Activated T-cell treated with anti-CD3 and anti-CD28 coated beads, Interleukin-2, amount 50 U/mL, for 24 hours (primary cell): ENCODE data around the gene APPBP2.
"Not testable (repeated sequence)": the region's sequence is repeated elsewhere in the genome, so short reads cannot be mapped to it uniquely, and the experiment has no call there.

Experiments used
- DNase-seq: peaks from one replicate; pipeline ENCODE4 v3.0.0-alpha.2; 2020
- H3K27ac Mint-ChIP-seq: 2 replicates; pipeline ENCODE4 v1.8.0; 2020; ENCODE audit warnings: mild to moderate bottlenecking, mixed read lengths
- H3K27me3 Mint-ChIP-seq: 2 replicates; pipeline ENCODE4 v1.8.0; 2020; ENCODE audit warnings: mixed read lengths
- H3K36me3 Mint-ChIP-seq: 2 replicates; pipeline ENCODE4 v1.8.0; 2020; ENCODE audit warnings: low read depth, mixed read lengths
- H3K4me1 Mint-ChIP-seq: 2 replicates; pipeline ENCODE4 v1.8.0; 2020; ENCODE audit warnings: low read depth, mixed read lengths
- H3K4me3 Mint-ChIP-seq: 2 replicates; pipeline ENCODE4 v1.8.0; 2020; ENCODE audit warnings: mild to moderate bottlenecking, moderate library complexity, mixed read lengths
- H3K9me3 Mint-ChIP-seq: 2 replicates; pipeline ENCODE4 v1.8.0; 2020; ENCODE audit warnings: mixed read lengths

Gene APPBP2

DNA sequence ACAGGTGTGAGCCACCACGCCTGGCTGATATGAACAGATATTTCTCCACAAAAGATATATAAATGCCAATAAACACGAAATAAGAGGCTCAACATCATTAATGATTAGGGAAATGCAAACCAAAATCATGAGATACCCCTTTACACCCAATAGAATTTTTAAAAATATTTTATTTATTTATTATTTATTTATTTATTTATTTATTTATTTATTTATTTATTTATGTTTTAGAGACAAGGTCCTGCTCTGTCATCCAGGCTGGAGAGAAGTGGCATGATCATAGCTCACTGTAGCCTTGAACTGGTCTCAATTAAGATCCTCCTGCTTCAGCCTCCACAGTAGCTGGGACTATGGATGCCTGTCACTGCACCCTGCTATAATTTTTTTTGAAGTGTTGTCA is 30.8 kb downstream of the APPBP2 start:
- Mint-ChIP-seq H3K27me3 (no peaks in the 10 kb centered on the region), H3K27ac (no peak overlapping the region), H3K36me3 (peaks cover 91% of the 10 kb centered on the region), H3K4me1 (peaks cover 1% of the 10 kb centered on the region), H3K4me3 (no peak overlapping the region), H3K9me3 (peaks cover 17% of the 10 kb centered on the region)
- DNase-seq = no peak

- H3K4me3 Mint-ChIP-seq = no peak overlapping the region
- H3K4me1 Mint-ChIP-seq = no peaks in the 10 kb centered on the region
- no peak overlapping the region for H3K27ac Mint-ChIP-seq
- no peak for DNase-seq
- no peaks in the 10 kb centered on the region for H3K27me3 Mint-ChIP-seq
- peaks cover 17% of the 10 kb centered on the region for H3K9me3 Mint-ChIP-seq
- peaks cover 87% of the 10 kb centered on the region for H3K36me3 Mint-ChIP-seq
Measured at GRCh38 chr17:60493847-60494321, 32.2 kb downstream of the APPBP2 start.

DNA sequence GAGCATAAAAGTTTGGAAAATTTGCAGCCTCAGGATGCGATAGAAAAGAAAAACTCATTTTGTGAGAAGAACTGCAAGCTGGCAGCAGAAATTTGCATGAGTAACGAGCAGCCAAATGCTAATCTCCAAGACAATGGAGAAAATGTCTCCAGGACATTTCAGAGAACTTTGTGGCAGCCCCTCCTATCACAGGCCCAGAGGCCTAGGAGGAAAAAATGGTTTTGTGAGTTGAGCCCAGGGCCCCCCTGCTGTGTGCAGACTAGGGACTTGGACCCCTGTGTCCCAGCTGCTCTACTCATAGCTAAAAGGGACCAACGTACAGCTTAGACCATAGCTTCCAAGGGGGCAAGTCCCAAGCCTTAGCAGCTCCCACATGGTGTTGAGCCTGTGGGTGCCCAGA is 34.3 kb downstream of the APPBP2 start:
- no peaks in the 10 kb centered on the region for H3K27me3 Mint-ChIP-seq
- no peak overlapping the region for H3K4me3 Mint-ChIP-seq
- H3K27ac Mint-ChIP-seq = no peak overlapping the region
- no peaks in the 10 kb centered on the region for H3K4me1 Mint-ChIP-seq
- no peak for DNase-seq
- peaks cover 17% of the 10 kb centered on the region for H3K9me3 Mint-ChIP-seq
- peaks cover 82% of the 10 kb centered on the region for H3K36me3 Mint-ChIP-seq

DNA sequence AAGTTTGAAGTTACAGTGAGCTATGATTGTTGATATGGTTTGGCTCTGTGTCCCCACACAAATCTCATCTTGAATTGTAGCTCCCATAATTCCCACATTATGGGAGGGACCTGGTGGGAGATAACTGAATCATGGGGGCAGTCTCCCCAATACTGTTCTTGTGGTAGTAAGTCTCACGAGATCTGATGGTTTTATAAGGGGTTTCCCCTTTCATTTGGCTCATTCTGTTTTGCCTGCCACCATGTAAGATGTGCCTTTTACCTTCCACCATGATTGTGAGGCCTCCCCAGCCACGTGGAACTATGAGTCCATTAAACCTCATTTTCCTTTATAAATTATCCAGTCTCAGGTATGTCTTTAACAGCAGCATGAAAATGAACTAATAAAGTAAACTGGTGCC is 35.4 kb downstream of the APPBP2 start:
- not testable (repeated sequence) for H3K27me3 Mint-ChIP-seq, H3K4me3 Mint-ChIP-seq, DNase-seq, H3K27ac Mint-ChIP-seq, H3K4me1 Mint-ChIP-seq
- peaks cover 70% of the 10 kb centered on the region for H3K36me3 Mint-ChIP-seq
- peaks cover 17% of the 10 kb centered on the region for H3K9me3 Mint-ChIP-seq

DNA sequence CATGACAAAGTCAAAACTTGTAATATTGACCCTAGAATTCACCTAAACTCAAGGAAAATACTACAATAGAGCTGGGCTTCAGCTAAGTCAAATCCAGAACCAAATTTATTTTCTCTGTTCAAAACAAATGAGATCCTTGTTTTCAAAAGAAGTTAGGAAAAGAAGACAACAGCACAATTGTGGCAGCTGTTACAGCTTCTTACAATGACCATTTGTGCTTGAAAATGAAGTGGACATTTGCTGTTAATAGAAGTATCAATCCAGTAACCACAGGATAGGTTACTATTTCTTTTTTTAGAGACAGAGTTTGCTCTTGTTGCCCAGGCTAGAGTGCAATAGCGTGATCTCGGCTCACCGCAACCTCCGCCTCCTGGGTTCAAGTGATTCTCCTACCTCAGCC is 44.4 kb downstream of the APPBP2 start:
- Mint-ChIP-seq H3K36me3 (peaks cover 24% of the 10 kb centered on the region), H3K9me3 (peaks cover 3% of the 10 kb centered on the region), H3K4me3 (no peak overlapping the region), H3K4me1 (no peaks in the 10 kb centered on the region), H3K27ac (no peak overlapping the region), H3K27me3 (no peaks in the 10 kb centered on the region)
- no peak for DNase-seq

DNA sequence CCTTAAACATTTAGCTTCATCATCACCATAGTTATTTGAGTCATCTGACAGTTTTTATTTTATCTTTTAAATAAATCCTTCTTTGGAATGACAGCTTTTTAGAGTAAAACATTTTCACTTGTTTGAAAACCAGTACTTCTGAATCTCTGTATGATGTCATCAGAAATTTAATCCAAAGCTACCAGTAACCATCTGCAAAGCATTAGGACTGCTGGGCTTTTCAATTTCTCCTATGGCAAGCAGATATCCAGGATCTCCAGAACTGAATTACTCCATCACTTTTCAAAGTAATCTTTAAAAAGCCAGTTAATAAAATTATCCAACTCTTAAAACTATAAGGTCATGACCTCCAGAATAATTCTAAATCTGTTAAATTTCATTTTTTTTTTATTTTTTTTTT is 52.3 kb downstream of the APPBP2 start:
- no peak overlapping the region for H3K27ac Mint-ChIP-seq

GRCh38 chr17:60472449-60472848 is 53.6 kb downstream of the APPBP2 start:
- H3K9me3 Mint-ChIP-seq = no peaks in the 10 kb centered on the region
- H3K4me1 Mint-ChIP-seq = peaks cover 12% of the 10 kb centered on the region
- H3K27ac Mint-ChIP-seq = no peak overlapping the region

More for the DNA sequence above, 52.3 kb downstream of the APPBP2 start:
- no peaks in the 10 kb centered on the region for H3K9me3 Mint-ChIP-seq
- no peaks in the 10 kb centered on the region for H3K27me3 Mint-ChIP-seq
- peaks cover 12% of the 10 kb centered on the region for H3K4me1 Mint-ChIP-seq
- DNase-seq = no peak
- no peak overlapping the region for H3K4me3 Mint-ChIP-seq
- H3K36me3 Mint-ChIP-seq = peaks cover 58% of the 10 kb centered on the region

DNA sequence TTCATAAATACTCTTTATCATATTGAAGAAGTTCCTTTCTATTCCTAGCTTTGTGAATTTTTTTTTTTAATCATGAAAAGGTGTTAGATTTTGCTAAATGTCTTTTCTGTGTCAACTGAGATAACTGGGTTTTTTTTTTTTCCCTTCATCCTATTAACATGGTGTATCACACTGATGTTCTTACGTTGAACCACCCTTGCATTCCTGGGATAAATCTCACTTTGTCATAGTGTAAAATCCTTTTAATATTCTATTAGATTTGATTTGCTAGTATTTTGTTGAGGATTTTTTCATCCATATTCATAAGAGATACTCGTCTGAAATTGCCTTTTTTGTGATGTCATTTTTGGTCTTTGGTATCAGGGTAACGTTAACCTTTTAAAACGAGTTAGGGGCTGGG is 54.6 kb downstream of the APPBP2 start:
- H3K4me1 Mint-ChIP-seq = peaks cover 12% of the 10 kb centered on the region
- peaks cover 45% of the 10 kb centered on the region for H3K36me3 Mint-ChIP-seq
- no peak overlapping the region for H3K27ac Mint-ChIP-seq
- H3K4me3 Mint-ChIP-seq = no peak overlapping the region
- H3K9me3 Mint-ChIP-seq = no peaks in the 10 kb centered on the region
- DNase-seq = no peak
- no peaks in the 10 kb centered on the region for H3K27me3 Mint-ChIP-seq

More at GRCh38 chr17:60472449-60472848, 53.6 kb downstream of the APPBP2 start:
- DNase-seq = no peak
- H3K4me3 Mint-ChIP-seq = no peak overlapping the region
- H3K27me3 Mint-ChIP-seq = no peaks in the 10 kb centered on the region
- H3K36me3 Mint-ChIP-seq = peaks cover 52% of the 10 kb centered on the region

DNA sequence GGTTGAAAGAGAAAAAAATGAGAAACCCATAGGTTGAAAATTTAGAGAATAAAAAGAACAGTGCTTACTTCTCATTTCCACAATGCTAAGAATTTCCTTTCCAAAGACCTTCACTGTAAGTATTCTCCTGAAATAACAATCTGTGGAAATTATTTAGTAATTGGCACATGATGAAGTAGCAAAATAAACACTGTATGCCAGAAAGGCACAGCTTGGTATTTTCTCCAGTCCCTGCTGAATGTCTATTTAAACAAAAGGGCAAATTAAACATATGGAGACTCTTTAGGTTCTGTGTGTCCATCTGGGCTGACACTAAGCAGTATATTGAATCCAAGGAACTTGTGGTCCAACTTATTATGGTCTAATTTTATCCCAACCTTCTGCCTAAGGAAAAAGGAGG is 57.7 kb downstream of the APPBP2 start:
- DNase-seq = no peak
- Mint-ChIP-seq H3K27me3 (no peaks in the 10 kb centered on the region), H3K36me3 (peaks cover 55% of the 10 kb centered on the region), H3K9me3 (no peaks in the 10 kb centered on the region), H3K4me1 (peaks cover 12% of the 10 kb centered on the region), H3K27ac (no peak overlapping the region), H3K4me3 (no peak overlapping the region)

GRCh38 chr17:60464343-60464742 is 61.7 kb downstream of the APPBP2 start:
- H3K27me3 Mint-ChIP-seq = no peaks in the 10 kb centered on the region
- no peak overlapping the region for H3K27ac Mint-ChIP-seq
- H3K4me3 Mint-ChIP-seq = no peak overlapping the region

GRCh38 chr17:60463157-60463835 is 62.7 kb downstream of the APPBP2 start:
- Mint-ChIP-seq H3K27me3 (no peaks in the 10 kb centered on the region), H3K4me1 (no peaks in the 10 kb centered on the region), H3K4me3 (no peak overlapping the region), H3K9me3 (no peaks in the 10 kb centered on the region), H3K36me3 (peaks cover 57% of the 10 kb centered on the region), H3K27ac (no peak overlapping the region)
- no peak for DNase-seq

More at GRCh38 chr17:60464343-60464742, 61.7 kb downstream of the APPBP2 start:
- Mint-ChIP-seq H3K4me1 (no peaks in the 10 kb centered on the region), H3K36me3 (peaks cover 50% of the 10 kb centered on the region), H3K9me3 (no peaks in the 10 kb centered on the region)
- no peak for DNase-seq

DNA sequence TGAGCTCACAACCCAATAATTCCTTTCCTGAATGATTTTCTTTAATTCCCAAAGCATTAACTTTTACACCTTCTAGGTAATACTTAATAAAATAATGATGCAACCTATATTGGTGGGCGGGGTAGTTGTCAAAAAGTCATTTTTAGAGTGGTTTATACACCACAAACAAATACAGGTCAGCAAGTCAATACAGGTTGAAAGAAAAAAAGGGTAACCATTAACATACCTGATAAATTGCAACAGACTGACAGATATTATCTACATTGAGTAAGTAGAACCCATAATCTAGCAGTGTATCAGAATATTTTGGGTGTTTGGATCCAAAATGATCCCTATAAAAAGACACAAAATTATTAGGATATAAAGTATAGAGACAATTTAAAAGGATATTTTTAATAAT is 64.5 kb downstream of the APPBP2 start:
- H3K27ac Mint-ChIP-seq = no peak overlapping the region
- no peak for DNase-seq
- no peaks in the 10 kb centered on the region for H3K9me3 Mint-ChIP-seq
- H3K36me3 Mint-ChIP-seq = peaks cover 71% of the 10 kb centered on the region
- no peaks in the 10 kb centered on the region for H3K27me3 Mint-ChIP-seq
- no peak overlapping the region for H3K4me3 Mint-ChIP-seq
- no peaks in the 10 kb centered on the region for H3K4me1 Mint-ChIP-seq

- H3K27ac Mint-ChIP-seq = peak overlapping the region; percentile 55
- H3K9me3 Mint-ChIP-seq = no peaks in the 10 kb centered on the region
- no peak overlapping the region for H3K4me3 Mint-ChIP-seq
- no peaks in the 10 kb centered on the region for H3K4me1 Mint-ChIP-seq
- peaks cover 73% of the 10 kb centered on the region for H3K36me3 Mint-ChIP-seq
- H3K27me3 Mint-ChIP-seq = no peaks in the 10 kb centered on the region
- no peak for DNase-seq
Measured at GRCh38 chr17:60457148-60457547, 68.9 kb downstream of the APPBP2 start.

- Mint-ChIP-seq H3K9me3 (no peaks in the 10 kb centered on the region), H3K4me1 (no peaks in the 10 kb centered on the region), H3K27me3 (no peaks in the 10 kb centered on the region), H3K27ac (no peak overlapping the region), H3K36me3 (peaks cover 75% of the 10 kb centered on the region), H3K4me3 (no peak overlapping the region)
- no peak for DNase-seq
Measured at GRCh38 chr17:60455378-60455777, 70.7 kb downstream of the APPBP2 start.

DNA sequence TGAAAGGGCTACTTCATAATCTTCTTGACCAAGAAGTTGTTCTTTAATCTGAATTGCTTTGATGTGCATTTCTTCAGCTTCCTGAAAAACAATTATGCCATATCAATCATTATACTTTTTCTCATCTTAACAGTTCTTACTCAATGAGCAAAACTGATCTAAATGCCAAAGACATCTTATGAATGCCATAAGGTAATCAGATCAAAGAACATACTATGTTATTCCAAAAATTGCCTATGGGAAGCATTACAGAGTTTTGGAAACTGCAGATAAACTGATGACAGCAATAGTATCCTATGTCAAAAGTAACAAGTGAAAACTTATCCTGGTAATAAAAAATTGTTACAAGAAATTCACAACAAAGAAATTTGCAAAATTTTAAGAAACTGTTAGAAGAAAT is 74.1 kb downstream of the APPBP2 start:
- H3K36me3 Mint-ChIP-seq = peaks cover 68% of the 10 kb centered on the region
- H3K9me3 Mint-ChIP-seq = no peaks in the 10 kb centered on the region
- DNase-seq = no peak
- H3K27ac Mint-ChIP-seq = no peak overlapping the region
- no peak overlapping the region for H3K4me3 Mint-ChIP-seq
- H3K4me1 Mint-ChIP-seq = no peaks in the 10 kb centered on the region
- no peaks in the 10 kb centered on the region for H3K27me3 Mint-ChIP-seq

- H3K4me3 Mint-ChIP-seq = no peak overlapping the region
- H3K27ac Mint-ChIP-seq = no peak overlapping the region
- H3K4me1 Mint-ChIP-seq = no peaks in the 10 kb centered on the region
- no peaks in the 10 kb centered on the region for H3K9me3 Mint-ChIP-seq
- H3K36me3 Mint-ChIP-seq = peaks cover 68% of the 10 kb centered on the region
- H3K27me3 Mint-ChIP-seq = no peaks in the 10 kb centered on the region
- DNase-seq = no peak
Measured at GRCh38 chr17:60451071-60451470, 75.0 kb downstream of the APPBP2 start.
